ENCODE results near the gene NLRC5.

DNA sequence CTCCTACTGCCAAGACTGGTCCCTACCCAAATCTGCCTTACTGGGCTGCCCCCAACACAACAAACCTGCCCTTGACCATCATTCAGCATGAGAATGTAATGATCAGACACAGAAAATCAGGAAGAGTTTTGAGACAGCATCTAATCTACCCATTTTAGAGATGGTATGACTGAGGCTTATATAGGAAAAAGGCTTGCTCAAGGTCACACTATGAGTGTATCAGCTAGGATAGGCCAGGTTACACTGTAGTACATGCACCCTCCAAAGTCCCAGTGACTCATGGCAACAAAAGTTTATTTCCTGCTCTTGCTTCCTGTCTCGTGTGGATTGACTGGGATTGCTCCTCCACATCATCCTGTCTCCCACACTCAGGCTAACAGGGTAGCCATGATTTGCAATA is 27.9 kb downstream of the NLRC5 start:
- no peak for TF ChIP-seq CTCF (IDR thresholded peaks at IDR 0.05; ENCODE audit: insufficient read depth, low read length, poor library complexity, severe bottlenecking)
- TF ChIP-seq EZH2phosphoT487 (conservative IDR thresholded peaks at IDR 0.05; ENCODE audit: low read length), result no peak
